K562 (cell line): ENCODE data around the gene ELF3. TPM values are rescaled to one million over a fixed set of nuclear protein-coding genes. Genes with fewer than 3 reads are reported as not detected.

ENCODE experiments used
- ETS1 ChIP-seq: conservative IDR thresholded peaks from 2 replicates; pipeline ENCODE4 v1.6.1; 2011; ENCODE audit warnings: low read depth, mild to moderate bottlenecking, low read length; ENCODE audit not compliant: control insufficient read depth
- MEF2D ChIP-seq: conservative IDR thresholded peaks from 2 replicates; pipeline ENCODE4 v1.6.1; 2016; ENCODE audit warnings: low read depth, missing genetic modification characterization, missing compliant biosample characterization
- SREBF2 ChIP-seq: sonication (generic); formaldehyde crosslinking; IDR thresholded peaks from 2 replicates; pipeline ENCODE4 v1.4.0; 2020; ENCODE audit warnings: mild to moderate bottlenecking, missing genetic modification reagents
- STAT6 ChIP-seq: sonication (generic); formaldehyde crosslinking; IDR thresholded peaks from 2 replicates; pipeline ENCODE4 v1.8.1; 2023; ENCODE audit warnings: mild to moderate bottlenecking, missing genetic modification reagents
- ZNF324 ChIP-seq: fragments of 250-450 bp; sonication (Bioruptor Pico); IDR thresholded peaks from 2 replicates; pipeline ENCODE4 v1.4.0; 2020; ENCODE audit warnings: mild to moderate bottlenecking
- polyA plus RNA-seq, 8 experiments: library from polyadenylated mRNA; depleted of rRNA in 4 of 8; stranded (reverse) in 5 of 8; unstranded in 3 of 8; fragments of >200 nt; fragmentation: Nextera tagmentation in 2 of 8; fragmentation: Illumina TruSeq in 1 of 8; extraction: Ambion mirVana in 2 of 8; extraction: Trizol in 1 of 8; gene quantifications; 2 replicates each; pipeline versions ENCODE4 v1.2.1 to v1.2.3, GENCODE V29; 2011 to 2014; ENCODE audit warnings: inconsistent platforms in 1 of 8, missing spikeins in 1 of 8
- total RNA-seq, 7 experiments: library from RNA; depleted of rRNA in 6 of 7; stranded (reverse); fragments of >200 nt in 6 of 7; fragmentation: Illumina TruSeq in 2 of 7; extraction: Trizol in 2 of 7; gene quantifications; 2 replicates each; pipeline versions ENCODE4 v1.2.1 to v1.2.3, GENCODE V29; 2011 to 2021; ENCODE audit warnings: low replicate concordance in 1 of 7

The ELF3 gene
- total and polyA plus RNA-seq, 9 of the 15 experiments (the other 6 are each of a cell fraction or from before 2014, with no cell fraction given) = 0.03 to 1.2 (median 0.07) TPM; not detected in 4

GRCh38 chr1:202009326-202010179 lies 834 bp upstream of the ELF3 start (continued):
- no peak for TF ChIP-seq STAT6
- TF ChIP-seq ZNF324 (CRISPR knock-in tag) = no peak
- TF ChIP-seq MEF2D = no peak
- no peak for TF ChIP-seq ETS1
- no peak for TF ChIP-seq SREBF2 (CRISPR knock-in tag)
